GM23338 (cell line): ENCODE measurements around the gene EIF2S3. TPM values are rescaled to one million over a fixed set of nuclear protein-coding genes. Genes with fewer than 3 reads are reported as not detected.

Experiments
- ATAC-seq: fragments of 200-7000 bp; cut with Tn5 transposase; 3 replicates; pipeline ENCODE4 v1.9.1; 2020
- DNase-seq: peaks from one replicate; pipeline ENCODE4 v3.0.0-alpha.2; 2015; ENCODE audit warnings: low spot score
- H2AFZ ChIP-seq: fragments of 200-600 bp; sonication (generic); 2 replicates; pipeline ENCODE4 v1.8.0; 2016; ENCODE audit warnings: antibody characterized with exemption, mild to moderate bottlenecking, moderate library complexity
- H3F3A ChIP-seq: fragments of 200-600 bp; sonication (generic); replicated peaks from 2 replicates; pipeline ENCODE4 v1.8.0; 2017; ENCODE audit warnings: antibody characterized with exemption, mixed run types, low read depth
- H3K27ac ChIP-seq: fragments of 200-600 bp; sonication (generic); 2 replicates; pipeline ENCODE4 v1.6.1; 2016; ENCODE audit warnings: low read depth
- H3K27me3 ChIP-seq: fragments of 200-600 bp; sonication (generic); 2 replicates; pipeline ENCODE4 v1.8.0; 2016; ENCODE audit warnings: mild to moderate bottlenecking, mixed run types, moderate library complexity; ENCODE audit not compliant: insufficient read depth
- H3K36me3 ChIP-seq: fragments of 200-600 bp; sonication (generic); 2 replicates; pipeline ENCODE4 v1.8.0; 2016; ENCODE audit warnings: mild to moderate bottlenecking; ENCODE audit not compliant: insufficient read depth
- H3K4me1 ChIP-seq: fragments of 200-600 bp; sonication (generic); 2 replicates; pipeline ENCODE4 v1.8.0; 2016; ENCODE audit warnings: mild to moderate bottlenecking, moderate library complexity; ENCODE audit not compliant: insufficient read depth
- H3K4me2 ChIP-seq: fragments of 200-600 bp; sonication (generic); 2 replicates; pipeline ENCODE4 v1.7.1; 2017; ENCODE audit warnings: mixed run types
- H3K4me3 ChIP-seq: fragments of 200-600 bp; sonication (generic); 2 replicates; pipeline ENCODE4 v1.6.1; 2016; ENCODE audit warnings: mixed run types
- H3K79me2 ChIP-seq: fragments of 200-600 bp; sonication (generic); replicated peaks from 2 replicates; pipeline ENCODE4 v1.8.0; 2017; ENCODE audit warnings: mild to moderate bottlenecking; ENCODE audit not compliant: insufficient read depth
- H3K9me2 ChIP-seq: fragments of 200-600 bp; sonication (generic); 2 replicates; pipeline ENCODE4 v1.8.0; 2017; ENCODE audit not compliant: insufficient read depth
- H4K20me1 ChIP-seq: fragments of 200-600 bp; sonication (generic); replicated peaks from 2 replicates; pipeline ENCODE4 v1.8.0; 2017; ENCODE audit warnings: mild to moderate bottlenecking; ENCODE audit not compliant: insufficient read depth
- H3K27ac Mint-ChIP-seq: 2 replicates; pipeline ENCODE4 v1.8.0; 2020; ENCODE audit warnings: inconsistent platforms, mild to moderate bottlenecking, moderate library complexity, mixed read lengths
- H3K27me3 Mint-ChIP-seq: 3 replicates; pipeline ENCODE4 v1.8.0; 2022; ENCODE audit warnings: low read depth, mild to moderate bottlenecking, moderate library complexity, mixed read lengths, inconsistent platforms; ENCODE audit not compliant: insufficient read depth, poor library complexity
- H3K36me3 Mint-ChIP-seq: 3 replicates; pipeline ENCODE4 v1.8.0; 2021; ENCODE audit warnings: low read depth, mild to moderate bottlenecking, inconsistent platforms, moderate library complexity, mixed read lengths
- H3K4me1 Mint-ChIP-seq: 3 replicates; pipeline ENCODE4 v1.8.0; 2020; ENCODE audit warnings: mild to moderate bottlenecking, inconsistent platforms, mixed read lengths
- H3K4me3 Mint-ChIP-seq: 3 replicates; pipeline ENCODE4 v1.8.0; 2021; ENCODE audit warnings: moderate library complexity, mild to moderate bottlenecking, inconsistent platforms, mixed read lengths
- H3K9me3 Mint-ChIP-seq: 3 replicates; pipeline ENCODE4 v1.8.0; 2020; ENCODE audit warnings: moderate library complexity, mild to moderate bottlenecking, inconsistent platforms, mixed read lengths
- CREB1 ChIP-seq: fragments of 250-450 bp; sonication (Bioruptor Pico); IDR thresholded peaks from 2 replicates; pipeline ENCODE4 v1.5.0; 2020; ENCODE audit warnings: low read depth, mild to moderate bottlenecking, moderate library complexity
- EZH2 ChIP-seq: fragments of 200-600 bp; sonication (generic); IDR thresholded peaks from one replicate; pipeline ENCODE4 v1.8.0; 2017; ENCODE audit warnings: antibody characterized with exemption, mild to moderate bottlenecking, low read depth; ENCODE audit not compliant: unreplicated experiment
- JUNB ChIP-seq: IDR thresholded peaks from one replicate; pipeline ENCODE4 v1.6.1; 2016; ENCODE audit warnings: antibody characterized with exemption; ENCODE audit not compliant: unreplicated experiment
- POLR2AphosphoS5 ChIP-seq: IDR thresholded peaks from 2 replicates; pipeline ENCODE4 v1.6.1; 2016; ENCODE audit warnings: antibody characterized with exemption, low read depth
- STAT1 ChIP-seq: IDR thresholded peaks from one replicate; pipeline ENCODE4 v1.6.1; 2016; ENCODE audit warnings: antibody characterized with exemption; ENCODE audit not compliant: unreplicated experiment
- polyA plus RNA-seq: library from polyadenylated mRNA; unstranded; fragments of >200 nt; fragmentation: Nextera tagmentation; extraction: Ambion mirVana; gene quantifications from 2 replicates; pipeline ENCODE4 v1.2.1, GENCODE V29; 2016
- total RNA-seq: library from RNA; depleted of rRNA; stranded (reverse); fragments of >200 nt; shearing (Covaris generic); gene quantifications from 2 replicates; pipeline ENCODE4 v1.2.3, GENCODE V29; 2014
- TF ChIP-seq, protein P1 (sequence below): IDR thresholded peaks from one replicate; pipeline ENCODE4 v1.6.1; 2018; ENCODE audit warnings: antibody characterized with exemption; ENCODE audit not compliant: unreplicated experiment
- TF ChIP-seq, protein P2 (sequence below): fragments of 250-450 bp; sonication (Bioruptor Pico); IDR thresholded peaks from 2 replicates; pipeline ENCODE4 v1.5.0; 2020; ENCODE audit warnings: mild to moderate bottlenecking, moderate library complexity
- TF ChIP-seq, protein P3 (sequence below), 2 experiments: fragments of 200-600 bp in 1 of 2; sonication (generic) in 1 of 2; conservative IDR thresholded peaks; 2 replicates each; pipeline versions ENCODE4 v1.5.1 to v1.6.1; 2016 to 2017; ENCODE audit warnings: antibody characterized with exemption in 2 of 2, low read depth in 2 of 2, mild to moderate bottlenecking in 2 of 2, moderate library complexity in 1 of 2
- TF ChIP-seq, protein P4 (sequence below): IDR thresholded peaks from 2 replicates; pipeline ENCODE4 v1.6.1; 2016; ENCODE audit warnings: antibody characterized with exemption

The EIF2S3 gene
- total and polyA plus RNA-seq, 2 experiments from 2014 or later = 90.5 to 323 TPM

DNA sequence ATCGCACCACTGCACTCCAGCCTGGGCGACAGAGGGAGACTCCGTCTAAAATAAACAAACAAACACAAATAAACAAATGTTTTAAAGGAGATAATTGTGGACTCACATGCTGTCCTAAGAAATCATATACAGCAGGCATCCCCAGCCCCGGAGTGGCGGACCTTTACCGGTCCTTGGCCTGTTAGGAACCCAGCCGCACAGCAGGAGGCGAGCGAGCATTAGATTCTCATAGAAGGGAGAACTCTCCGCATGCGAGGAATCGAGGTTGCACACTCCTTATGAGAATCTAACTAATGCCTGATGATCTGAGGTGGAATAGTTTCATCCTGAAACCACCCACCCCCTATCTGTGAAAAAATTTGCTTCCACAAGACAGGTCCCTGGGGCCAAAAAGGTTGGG is 39.0 kb downstream of the EIF2S3 start:
- H3K36me3 ChIP-seq = no peaks in the 10 kb centered on the region
- H3K79me2 ChIP-seq = no peaks in the 10 kb centered on the region
- ATAC-seq (no peak), DNase-seq (no peak)
- H4K20me1 ChIP-seq = no peaks in the 10 kb centered on the region
- H3K9me2 ChIP-seq = no peaks in the 10 kb centered on the region
- Mint-ChIP-seq H3K9me3 (no peaks in the 10 kb centered on the region; the same call in 2 of the 3 replicates), H3K4me3 (no peak overlapping the region), H3K27me3 (no peaks in the 10 kb centered on the region), H3K36me3 (no peaks in the 10 kb centered on the region), H3K4me1 (peaks cover 10% of the 10 kb centered on the region), H3K27ac (no peak overlapping the region)
- no peak for TF ChIP-seq POLR2AphosphoS5
- TF ChIP-seq STAT1 = no peak
- TF ChIP-seq, protein P1, sequence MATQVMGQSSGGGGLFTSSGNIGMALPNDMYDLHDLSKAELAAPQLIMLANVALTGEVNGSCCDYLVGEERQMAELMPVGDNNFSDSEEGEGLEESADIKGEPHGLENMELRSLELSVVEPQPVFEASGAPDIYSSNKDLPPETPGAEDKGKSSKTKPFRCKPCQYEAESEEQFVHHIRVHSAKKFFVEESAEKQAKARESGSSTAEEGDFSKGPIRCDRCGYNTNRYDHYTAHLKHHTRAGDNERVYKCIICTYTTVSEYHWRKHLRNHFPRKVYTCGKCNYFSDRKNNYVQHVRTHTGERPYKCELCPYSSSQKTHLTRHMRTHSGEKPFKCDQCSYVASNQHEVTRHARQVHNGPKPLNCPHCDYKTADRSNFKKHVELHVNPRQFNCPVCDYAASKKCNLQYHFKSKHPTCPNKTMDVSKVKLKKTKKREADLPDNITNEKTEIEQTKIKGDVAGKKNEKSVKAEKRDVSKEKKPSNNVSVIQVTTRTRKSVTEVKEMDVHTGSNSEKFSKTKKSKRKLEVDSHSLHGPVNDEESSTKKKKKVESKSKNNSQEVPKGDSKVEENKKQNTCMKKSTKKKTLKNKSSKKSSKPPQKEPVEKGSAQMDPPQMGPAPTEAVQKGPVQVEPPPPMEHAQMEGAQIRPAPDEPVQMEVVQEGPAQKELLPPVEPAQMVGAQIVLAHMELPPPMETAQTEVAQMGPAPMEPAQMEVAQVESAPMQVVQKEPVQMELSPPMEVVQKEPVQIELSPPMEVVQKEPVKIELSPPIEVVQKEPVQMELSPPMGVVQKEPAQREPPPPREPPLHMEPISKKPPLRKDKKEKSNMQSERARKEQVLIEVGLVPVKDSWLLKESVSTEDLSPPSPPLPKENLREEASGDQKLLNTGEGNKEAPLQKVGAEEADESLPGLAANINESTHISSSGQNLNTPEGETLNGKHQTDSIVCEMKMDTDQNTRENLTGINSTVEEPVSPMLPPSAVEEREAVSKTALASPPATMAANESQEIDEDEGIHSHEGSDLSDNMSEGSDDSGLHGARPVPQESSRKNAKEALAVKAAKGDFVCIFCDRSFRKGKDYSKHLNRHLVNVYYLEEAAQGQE = no peak
- no peak for TF ChIP-seq CREB1 (CRISPR knock-in tag)
- TF ChIP-seq, protein P2, sequence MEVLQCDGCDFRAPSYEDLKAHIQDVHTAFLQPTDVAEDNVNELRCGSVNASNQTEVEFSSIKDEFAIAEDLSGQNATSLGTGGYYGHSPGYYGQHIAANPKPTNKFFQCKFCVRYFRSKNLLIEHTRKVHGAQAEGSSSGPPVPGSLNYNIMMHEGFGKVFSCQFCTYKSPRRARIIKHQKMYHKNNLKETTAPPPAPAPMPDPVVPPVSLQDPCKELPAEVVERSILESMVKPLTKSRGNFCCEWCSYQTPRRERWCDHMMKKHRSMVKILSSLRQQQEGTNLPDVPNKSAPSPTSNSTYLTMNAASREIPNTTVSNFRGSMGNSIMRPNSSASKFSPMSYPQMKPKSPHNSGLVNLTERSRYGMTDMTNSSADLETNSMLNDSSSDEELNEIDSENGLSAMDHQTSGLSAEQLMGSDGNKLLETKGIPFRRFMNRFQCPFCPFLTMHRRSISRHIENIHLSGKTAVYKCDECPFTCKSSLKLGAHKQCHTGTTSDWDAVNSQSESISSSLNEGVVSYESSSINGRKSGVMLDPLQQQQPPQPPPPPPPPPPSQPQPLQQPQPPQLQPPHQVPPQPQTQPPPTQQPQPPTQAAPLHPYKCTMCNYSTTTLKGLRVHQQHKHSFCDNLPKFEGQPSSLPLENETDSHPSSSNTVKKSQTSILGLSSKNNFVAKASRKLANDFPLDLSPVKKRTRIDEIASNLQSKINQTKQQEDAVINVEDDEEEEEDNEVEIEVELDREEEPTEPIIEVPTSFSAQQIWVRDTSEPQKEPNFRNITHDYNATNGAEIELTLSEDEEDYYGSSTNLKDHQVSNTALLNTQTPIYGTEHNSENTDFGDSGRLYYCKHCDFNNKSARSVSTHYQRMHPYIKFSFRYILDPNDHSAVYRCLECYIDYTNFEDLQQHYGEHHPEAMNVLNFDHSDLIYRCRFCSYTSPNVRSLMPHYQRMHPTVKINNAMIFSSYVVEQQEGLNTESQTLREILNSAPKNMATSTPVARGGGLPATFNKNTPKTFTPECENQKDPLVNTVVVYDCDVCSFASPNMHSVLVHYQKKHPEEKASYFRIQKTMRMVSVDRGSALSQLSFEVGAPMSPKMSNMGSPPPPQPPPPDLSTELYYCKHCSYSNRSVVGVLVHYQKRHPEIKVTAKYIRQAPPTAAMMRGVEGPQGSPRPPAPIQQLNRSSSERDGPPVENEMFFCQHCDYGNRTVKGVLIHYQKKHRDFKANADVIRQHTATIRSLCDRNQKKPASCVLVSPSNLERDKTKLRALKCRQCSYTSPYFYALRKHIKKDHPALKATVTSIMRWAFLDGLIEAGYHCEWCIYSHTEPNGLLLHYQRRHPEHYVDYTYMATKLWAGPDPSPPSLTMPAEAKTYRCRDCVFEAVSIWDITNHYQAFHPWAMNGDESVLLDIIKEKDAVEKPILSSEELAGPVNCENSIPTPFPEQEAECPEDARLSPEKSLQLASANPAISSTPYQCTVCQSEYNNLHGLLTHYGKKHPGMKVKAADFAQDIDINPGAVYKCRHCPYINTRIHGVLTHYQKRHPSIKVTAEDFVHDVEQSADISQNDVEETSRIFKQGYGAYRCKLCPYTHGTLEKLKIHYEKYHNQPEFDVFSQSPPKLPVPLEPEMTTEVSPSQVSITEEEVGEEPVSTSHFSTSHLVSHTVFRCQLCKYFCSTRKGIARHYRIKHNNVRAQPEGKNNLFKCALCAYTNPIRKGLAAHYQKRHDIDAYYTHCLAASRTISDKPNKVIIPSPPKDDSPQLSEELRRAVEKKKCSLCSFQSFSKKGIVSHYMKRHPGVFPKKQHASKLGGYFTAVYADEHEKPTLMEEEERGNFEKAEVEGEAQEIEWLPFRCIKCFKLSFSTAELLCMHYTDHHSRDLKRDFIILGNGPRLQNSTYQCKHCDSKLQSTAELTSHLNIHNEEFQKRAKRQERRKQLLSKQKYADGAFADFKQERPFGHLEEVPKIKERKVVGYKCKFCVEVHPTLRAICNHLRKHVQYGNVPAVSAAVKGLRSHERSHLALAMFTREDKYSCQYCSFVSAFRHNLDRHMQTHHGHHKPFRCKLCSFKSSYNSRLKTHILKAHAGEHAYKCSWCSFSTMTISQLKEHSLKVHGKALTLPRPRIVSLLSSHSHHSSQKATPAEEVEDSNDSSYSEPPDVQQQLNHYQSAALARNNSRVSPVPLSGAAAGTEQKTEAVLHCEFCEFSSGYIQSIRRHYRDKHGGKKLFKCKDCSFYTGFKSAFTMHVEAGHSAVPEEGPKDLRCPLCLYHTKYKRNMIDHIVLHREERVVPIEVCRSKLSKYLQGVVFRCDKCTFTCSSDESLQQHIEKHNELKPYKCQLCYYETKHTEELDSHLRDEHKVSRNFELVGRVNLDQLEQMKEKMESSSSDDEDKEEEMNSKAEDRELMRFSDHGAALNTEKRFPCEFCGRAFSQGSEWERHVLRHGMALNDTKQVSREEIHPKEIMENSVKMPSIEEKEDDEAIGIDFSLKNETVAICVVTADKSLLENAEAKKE (CRISPR knock-in tag) = no peak
- TF ChIP-seq EZH2 = no peak
- TF ChIP-seq, protein P3, sequence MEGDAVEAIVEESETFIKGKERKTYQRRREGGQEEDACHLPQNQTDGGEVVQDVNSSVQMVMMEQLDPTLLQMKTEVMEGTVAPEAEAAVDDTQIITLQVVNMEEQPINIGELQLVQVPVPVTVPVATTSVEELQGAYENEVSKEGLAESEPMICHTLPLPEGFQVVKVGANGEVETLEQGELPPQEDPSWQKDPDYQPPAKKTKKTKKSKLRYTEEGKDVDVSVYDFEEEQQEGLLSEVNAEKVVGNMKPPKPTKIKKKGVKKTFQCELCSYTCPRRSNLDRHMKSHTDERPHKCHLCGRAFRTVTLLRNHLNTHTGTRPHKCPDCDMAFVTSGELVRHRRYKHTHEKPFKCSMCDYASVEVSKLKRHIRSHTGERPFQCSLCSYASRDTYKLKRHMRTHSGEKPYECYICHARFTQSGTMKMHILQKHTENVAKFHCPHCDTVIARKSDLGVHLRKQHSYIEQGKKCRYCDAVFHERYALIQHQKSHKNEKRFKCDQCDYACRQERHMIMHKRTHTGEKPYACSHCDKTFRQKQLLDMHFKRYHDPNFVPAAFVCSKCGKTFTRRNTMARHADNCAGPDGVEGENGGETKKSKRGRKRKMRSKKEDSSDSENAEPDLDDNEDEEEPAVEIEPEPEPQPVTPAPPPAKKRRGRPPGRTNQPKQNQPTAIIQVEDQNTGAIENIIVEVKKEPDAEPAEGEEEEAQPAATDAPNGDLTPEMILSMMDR (conservative IDR thresholded peaks at IDR 0.05; ENCODE audit: low read depth in 2 of 2) = no peak; a peak in 1 of 4 replicates
- TF ChIP-seq, protein P4, sequence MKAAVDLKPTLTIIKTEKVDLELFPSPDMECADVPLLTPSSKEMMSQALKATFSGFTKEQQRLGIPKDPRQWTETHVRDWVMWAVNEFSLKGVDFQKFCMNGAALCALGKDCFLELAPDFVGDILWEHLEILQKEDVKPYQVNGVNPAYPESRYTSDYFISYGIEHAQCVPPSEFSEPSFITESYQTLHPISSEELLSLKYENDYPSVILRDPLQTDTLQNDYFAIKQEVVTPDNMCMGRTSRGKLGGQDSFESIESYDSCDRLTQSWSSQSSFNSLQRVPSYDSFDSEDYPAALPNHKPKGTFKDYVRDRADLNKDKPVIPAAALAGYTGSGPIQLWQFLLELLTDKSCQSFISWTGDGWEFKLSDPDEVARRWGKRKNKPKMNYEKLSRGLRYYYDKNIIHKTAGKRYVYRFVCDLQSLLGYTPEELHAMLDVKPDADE = no peak
- TF ChIP-seq JUNB = no peak
- no peak overlapping the region for H3K4me2 ChIP-seq
- no peaks in the 10 kb centered on the region for H3F3A ChIP-seq
- no peak overlapping the region for H2AFZ ChIP-seq
- H3K27me3 ChIP-seq = no peaks in the 10 kb centered on the region
- H3K4me3 ChIP-seq = no peak overlapping the region
- H3K4me1 ChIP-seq = peaks cover 9% of the 10 kb centered on the region; the same call in 1 of the 2 replicates
- H3K27ac ChIP-seq = no peak overlapping the region
